HG03378 (cell line): ENCODE results near the gene CCM2.

Experiments used
- ATAC-seq: cut with Tn5 transposase; IDR thresholded peaks from one replicate; pipeline ENCODE4 v1.9.1; 2021; ENCODE audit warnings: mild to moderate bottlenecking, moderate library complexity; ENCODE audit not compliant: unreplicated experiment

The CCM2 gene

GRCh38 chr7:45118292-45118691 lies 118.3 kb downstream of the CCM2 start:
- no peak for ATAC-seq

DNA sequence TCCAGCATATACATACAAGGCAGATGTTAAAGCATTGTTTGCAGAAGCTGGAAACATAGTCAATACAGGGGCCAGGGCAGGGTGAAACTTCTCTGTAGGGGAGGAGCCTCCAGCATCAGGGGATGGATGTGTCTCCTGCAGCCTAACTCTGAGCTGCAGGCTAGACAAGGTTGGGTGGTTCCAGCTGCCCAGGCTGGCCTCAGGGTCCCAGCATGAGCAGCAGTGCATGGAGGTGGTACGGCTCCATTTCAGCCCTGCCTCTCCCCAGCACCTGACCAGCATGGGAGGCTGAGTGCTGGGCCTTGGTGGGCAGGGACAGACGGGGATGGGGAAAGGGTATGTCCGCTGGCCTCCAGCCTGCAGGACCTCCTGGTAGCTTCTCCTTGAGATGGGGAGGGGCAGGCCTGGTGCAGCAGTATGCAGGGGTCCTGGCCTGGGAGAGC lies 118.9 kb downstream of the CCM2 start:
- ATAC-seq = no peak

- ATAC-seq = no peak
Observed at GRCh38 chr7:45119550-45119949, 119.5 kb downstream of the CCM2 start.

GRCh38 chr7:45122975-45123860 lies 123.2 kb downstream of the CCM2 start:
- ATAC-seq = no peak

DNA sequence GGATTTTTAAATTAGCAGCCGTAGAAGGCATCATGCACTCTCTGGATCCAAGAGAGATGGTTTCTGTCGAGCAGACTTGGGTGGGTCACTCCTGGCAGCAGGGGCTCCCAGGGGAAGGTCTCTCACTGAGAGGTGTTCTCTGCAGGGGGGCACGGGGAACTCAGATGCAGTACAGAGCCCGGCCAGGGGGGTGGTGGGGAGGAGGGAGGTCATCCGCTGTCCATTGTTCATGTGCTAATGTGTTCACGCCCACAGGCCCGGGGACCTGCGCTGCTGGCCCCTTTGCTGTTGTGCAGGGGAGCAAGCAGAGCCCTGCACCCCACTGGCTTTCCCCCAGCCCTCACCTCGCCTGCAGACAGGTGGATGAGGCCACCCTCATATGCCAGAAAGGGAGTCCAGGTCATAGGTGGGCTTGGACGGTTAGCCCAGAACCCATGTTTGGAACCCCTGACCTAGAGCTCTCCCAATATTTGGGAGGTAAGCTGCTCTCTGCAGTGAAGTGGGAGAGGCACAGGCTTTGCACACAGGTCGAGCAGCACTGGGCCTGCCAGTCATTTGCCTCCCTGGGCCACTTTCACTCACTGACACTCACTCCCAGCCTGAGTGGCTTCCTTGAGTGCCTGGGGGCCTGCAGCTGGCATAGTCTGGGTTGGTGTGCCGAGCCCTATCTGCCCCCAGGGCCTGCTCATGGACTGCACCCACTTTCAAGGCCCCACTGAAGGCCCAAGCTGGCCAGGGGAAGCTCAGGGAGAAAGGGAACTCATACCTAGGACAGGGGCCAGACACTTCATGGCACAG lies 124.1 kb downstream of the CCM2 start:
- ATAC-seq = no peak

DNA sequence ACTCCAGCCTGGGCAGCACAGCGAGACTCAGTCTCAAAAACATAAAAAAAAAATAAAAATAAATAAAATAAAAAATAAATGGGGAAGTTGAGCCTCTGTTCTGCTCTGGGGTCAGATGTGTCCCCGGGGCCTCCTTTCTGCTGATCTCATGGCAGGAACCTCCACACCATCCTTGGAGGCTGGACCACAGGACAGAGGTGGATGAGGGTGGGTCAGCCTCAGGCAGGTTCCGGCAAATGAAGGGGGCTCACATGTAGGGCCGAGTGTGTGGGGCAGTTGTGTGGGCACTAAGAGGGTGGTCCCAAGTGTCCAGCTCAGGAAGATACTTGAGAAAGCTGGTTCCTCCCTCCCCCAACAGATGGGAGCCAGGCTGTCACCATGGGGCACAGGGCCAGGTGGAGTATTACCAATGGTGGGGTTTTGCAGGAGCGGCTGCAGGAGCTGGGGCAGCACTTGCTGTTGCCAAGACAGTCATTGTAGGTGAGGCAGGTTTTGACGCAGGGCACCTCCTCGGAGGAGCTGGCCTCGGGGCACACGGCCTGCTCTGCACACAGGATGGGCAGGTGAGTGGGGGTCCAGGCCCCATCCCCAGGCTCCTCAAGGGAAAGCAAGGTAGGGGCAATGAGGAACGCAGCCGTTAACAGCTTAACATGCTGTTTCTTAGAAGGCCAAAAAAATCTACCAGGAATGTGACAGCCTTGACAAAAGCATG lies 125.3 kb downstream of the CCM2 start:
- no peak for ATAC-seq
